Limb (tissue), 2 donors: ENCODE data around the gene CIAO2B.
"Not testable (repeated sequence)": the region's sequence is repeated elsewhere in the genome, so short reads cannot be mapped to it uniquely, and the experiment has no call there.

Experiments
- DNase-seq, 2 donors: peaks; one replicate each; pipeline ENCODE4 v3.0.0-alpha.2; 2016; ENCODE audit errors: extremely low spot score in 2 of 2

CIAO2B gene

GRCh38 chr16:66904846-66905632, 29.2 kb downstream of the CIAO2B start:
- DNase-seq, result no peak

GRCh38 chr16:66904428-66904845, 29.8 kb downstream of the CIAO2B start:
- DNase-seq, result no peak

- no peak for DNase-seq
These were observed 30.4 kb downstream of the CIAO2B start for GRCh38 chr16:66903544-66904427.

- DNase-seq, result no peak
These were observed 31.3 kb downstream of the CIAO2B start for GRCh38 chr16:66902648-66903543.

GRCh38 chr16:66901626-66902025, 32.6 kb downstream of the CIAO2B start:
- DNase-seq, result no peak

- no peak for DNase-seq
These were observed 33.3 kb downstream of the CIAO2B start for GRCh38 chr16:66900721-66901441.

GRCh38 chr16:66899945-66900710, 34.1 kb downstream of the CIAO2B start:
- peak in 1 of 2 donors; percentile 78 for DNase-seq

GRCh38 chr16:66899310-66899944, 34.8 kb downstream of the CIAO2B start:
- no peak for DNase-seq

- DNase-seq, result no peak
These were observed 35.3 kb downstream of the CIAO2B start for GRCh38 chr16:66898933-66899309.

GRCh38 chr16:66898207-66898606, 36.0 kb downstream of the CIAO2B start:
- DNase-seq, result no peak

GRCh38 chr16:66896682-66897081, 37.5 kb downstream of the CIAO2B start:
- not testable (repeated sequence) for DNase-seq

GRCh38 chr16:66895999-66896398, 38.2 kb downstream of the CIAO2B start:
- DNase-seq, result no peak

- DNase-seq, result no peak
These were observed 38.6 kb downstream of the CIAO2B start for GRCh38 chr16:66895689-66895979.

GRCh38 chr16:66894948-66895688, 39.1 kb downstream of the CIAO2B start:
- peak; percentile 59 to 76 for DNase-seq

- DNase-seq, result no peak
These were observed 40.1 kb downstream of the CIAO2B start for GRCh38 chr16:66894055-66894454.

- DNase-seq, result no peak
These were observed 42.4 kb downstream of the CIAO2B start for GRCh38 chr16:66891797-66892196.

- DNase-seq, result no peak
These were observed 42.8 kb downstream of the CIAO2B start for GRCh38 chr16:66891360-66891759.

- DNase-seq, result no peak
These were observed 43.4 kb downstream of the CIAO2B start for GRCh38 chr16:66890799-66891198.

GRCh38 chr16:66889622-66890021, 44.6 kb downstream of the CIAO2B start:
- DNase-seq, result no peak
